ENCODE data around the gene NXNL1. TPM values are rescaled to one million over a fixed set of nuclear protein-coding genes. Genes with fewer than 3 reads are reported as not detected.

The NXNL1 gene
- total RNA-seq, 4 donors from 2014 or later, result 0.44 TPM; not detected in 3

GRCh38 chr19:17468302-17469091, 7.8 kb upstream of the NXNL1 start:
- WGBS, 2 donors, result 42 to 55% methylated on average over 24 to 25 of the region's 25 CpGs
- Histone ChIP-seq H3K4me3 (peak overlapping the region; percentile 50 to 88 (median 75)), H3K9me3 (no peaks in the 10 kb centered on the region), H3K27me3 (no peaks in the 10 kb centered on the region), H3K4me1 (peaks cover 0 to 60% (median 19%) of the 10 kb centered on the region in 4 donors), H3K27ac (peak overlapping the region; percentile 85 to 97 (median 91)), H3K36me3 (no peaks in the 10 kb centered on the region)
- DNase-seq (ENCODE audit: low spot score in 2 of 2), result peak in 1 of 2 donors; percentile 53
- TF ChIP-seq CTCF (IDR thresholded peaks at IDR 0.05) (no peak), POLR2A (IDR thresholded peaks at IDR 0.05) (peak in 1 of 2 donors; percentile 47), EP300 (IDR thresholded peaks at IDR 0.05) (peak in 1 of 2 donors; percentile 68)

- Histone ChIP-seq H3K36me3 (no peaks in the 10 kb centered on the region), H3K27ac (peak overlapping the region; percentile 85 to 97 (median 91)), H3K4me1 (peaks cover 0 to 53% (median 19%) of the 10 kb centered on the region in 4 donors), H3K27me3 (no peaks in the 10 kb centered on the region), H3K4me3 (no peak overlapping the region), H3K9me3 (no peaks in the 10 kb centered on the region)
- no peak for DNase-seq (ENCODE audit: low spot score in 2 of 2)
- WGBS, 2 donors, result 63 to 70% methylated on average over 12 of the region's 12 CpGs
- TF ChIP-seq EP300 (IDR thresholded peaks at IDR 0.05) (no peak), CTCF (IDR thresholded peaks at IDR 0.05) (no peak), POLR2A (IDR thresholded peaks at IDR 0.05) (no peak)
Measured at GRCh38 chr19:17467471-17468301, 7.0 kb upstream of the NXNL1 start.

GRCh38 chr19:17466487-17466850, 5.7 kb upstream of the NXNL1 start:
- no peak for TF ChIP-seq POLR2A (IDR thresholded peaks at IDR 0.05)
- TF ChIP-seq CTCF (IDR thresholded peaks at IDR 0.05), result no peak
- no peak for TF ChIP-seq EP300 (IDR thresholded peaks at IDR 0.05)
- peaks cover 0 to 42% (median 17%) of the 10 kb centered on the region in 4 donors for H3K4me1 ChIP-seq
- no peak overlapping the region for H3K4me3 ChIP-seq
- H3K36me3 ChIP-seq, result no peaks in the 10 kb centered on the region
- WGBS, 2 donors, result 42 to 44% methylated on average over 6 of the region's 6 CpGs
- peaks cover 0 to 3% of the 10 kb centered on the region in 2 donors for H3K27me3 ChIP-seq
- DNase-seq (ENCODE audit: low spot score in 2 of 2), result no peak
- H3K9me3 ChIP-seq, result no peaks in the 10 kb centered on the region
- peak overlapping the region in 1 of 4 donors; percentile 97 for H3K27ac ChIP-seq

- no peaks in the 10 kb centered on the region for H3K36me3 ChIP-seq
- H3K27me3 ChIP-seq, result peaks cover 0 to 76% of the 10 kb centered on the region in 2 donors
- H3K4me3 ChIP-seq, result no peak overlapping the region
- peaks cover 0 to 14% (median 2%) of the 10 kb centered on the region in 4 donors for H3K4me1 ChIP-seq
- no peaks in the 10 kb centered on the region for H3K9me3 ChIP-seq
- 79 to 86% methylated on average over 3 of the region's 3 CpGs for WGBS, 2 donors
- H3K27ac ChIP-seq, result no peak overlapping the region
- TF ChIP-seq POLR2A (IDR thresholded peaks at IDR 0.05) (no peak), EP300 (IDR thresholded peaks at IDR 0.05) (no peak), CTCF (IDR thresholded peaks at IDR 0.05) (no peak)
- DNase-seq (ENCODE audit: low spot score in 2 of 2), result no peak
Measured at GRCh38 chr19:17458970-17459369, 1.8 kb downstream of the NXNL1 start.
